Measurements from ENCODE around the gene SLC25A21. TPM values are rescaled to one million over a fixed set of nuclear protein-coding genes. Genes with fewer than 3 reads are reported as not detected.

The SLC25A21 gene
- total RNA-seq, 5 donors from 2014 or later (not counting 1 experiment from before 2014, with no cell fraction given), result not detected

DNA sequence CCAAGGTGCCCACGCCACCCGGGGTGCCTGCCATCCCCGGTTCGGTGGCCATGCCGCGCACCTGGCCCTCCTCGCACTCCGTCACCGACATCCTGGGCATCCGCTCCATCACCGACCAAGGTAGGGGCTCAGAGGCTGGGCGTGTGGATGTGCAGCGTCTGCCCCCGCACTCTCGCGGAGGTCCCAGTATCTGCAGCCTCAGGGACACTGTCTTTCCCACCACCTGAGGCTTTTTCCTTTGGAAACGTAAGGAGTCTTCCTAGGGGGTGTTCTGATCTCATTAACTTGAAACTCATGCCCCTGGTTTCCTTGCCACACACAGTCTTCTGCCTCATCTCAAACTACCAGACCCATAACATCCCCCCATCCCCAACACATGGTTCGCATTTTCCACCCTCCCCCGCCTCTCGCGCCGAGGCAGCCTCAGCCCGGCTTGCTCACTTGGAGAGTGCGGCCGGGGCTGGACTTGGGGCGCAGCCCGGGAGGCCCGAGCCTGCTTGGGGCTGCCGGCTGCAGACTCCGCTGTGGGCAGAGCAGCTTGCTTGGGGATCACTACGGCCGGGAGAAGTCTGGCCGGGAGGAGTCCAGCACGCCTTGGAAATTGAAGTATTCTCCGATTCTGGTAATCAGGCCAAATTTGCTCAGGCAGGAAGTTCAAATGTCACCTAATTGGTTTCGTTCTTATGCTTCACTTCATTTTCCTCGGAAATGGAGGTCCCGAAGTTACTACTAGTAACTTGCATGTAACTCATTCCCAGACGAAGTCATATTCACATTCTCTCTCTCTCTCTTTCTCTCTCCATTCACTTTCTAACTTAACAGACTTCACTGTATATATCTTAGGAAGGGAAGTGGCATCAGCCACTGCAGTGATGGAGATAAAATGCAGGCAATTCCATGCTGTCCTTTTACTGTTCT is 508.7 kb downstream of the SLC25A21 start:
- Mint-ChIP-seq H3K36me3 (no peaks in the 10 kb centered on the region), H3K4me3 (peak overlapping the region; percentile 34 to 56 (median 49)), H3K9me3 (no peaks in the 10 kb centered on the region), H3K4me1 (peaks cover 35 to 55% (median 41%) of the 10 kb centered on the region in 3 donors), H3K27me3 (peaks cover 69 to 89% of the 10 kb centered on the region in 2 donors), H3K27ac (no peak overlapping the region)
- ATAC-seq (replicated peaks in 1 of 4) (no peak), DNase-seq (no peak)
- ChIA-PET CTCF (no interaction called here), POLR2A (no interaction called here)
- peaks cover 10 to 73% of the 10 kb centered on the region in 2 experiments for H3K27me3 ChIP-seq (replicated peaks in 1 of 2; ENCODE audit: control insufficient read depth in 2 of 2, extremely low read depth in 1 of 2, insufficient read depth in 2 of 2, low read length in 1 of 2)
- no peak overlapping the region for H3K27ac ChIP-seq (ENCODE audit: low read length)
- H3K36me3 ChIP-seq (ENCODE audit: control insufficient read depth in 2 of 2, extremely low read depth in 1 of 2, insufficient read depth in 1 of 2, low read length in 1 of 2), result no peaks in the 10 kb centered on the region
- H3K9me3 ChIP-seq, result no peaks in the 10 kb centered on the region
- peaks cover 0 to 32% of the 10 kb centered on the region in 2 experiments for H3K4me1 ChIP-seq (ENCODE audit: control insufficient read depth in 1 of 2, extremely low read depth in 1 of 2, insufficient read depth in 2 of 2, low read length in 2 of 2)
- H3K4me3 ChIP-seq (ENCODE audit: control insufficient read depth in 1 of 2, extremely low read depth in 1 of 2, low read length in 1 of 2), result peak overlapping the region in 1 of 2 donors; percentile 17
- WGBS (ENCODE audit: insufficient coverage), result 8% methylated on average over 35 of the region's 39 CpGs

DNA sequence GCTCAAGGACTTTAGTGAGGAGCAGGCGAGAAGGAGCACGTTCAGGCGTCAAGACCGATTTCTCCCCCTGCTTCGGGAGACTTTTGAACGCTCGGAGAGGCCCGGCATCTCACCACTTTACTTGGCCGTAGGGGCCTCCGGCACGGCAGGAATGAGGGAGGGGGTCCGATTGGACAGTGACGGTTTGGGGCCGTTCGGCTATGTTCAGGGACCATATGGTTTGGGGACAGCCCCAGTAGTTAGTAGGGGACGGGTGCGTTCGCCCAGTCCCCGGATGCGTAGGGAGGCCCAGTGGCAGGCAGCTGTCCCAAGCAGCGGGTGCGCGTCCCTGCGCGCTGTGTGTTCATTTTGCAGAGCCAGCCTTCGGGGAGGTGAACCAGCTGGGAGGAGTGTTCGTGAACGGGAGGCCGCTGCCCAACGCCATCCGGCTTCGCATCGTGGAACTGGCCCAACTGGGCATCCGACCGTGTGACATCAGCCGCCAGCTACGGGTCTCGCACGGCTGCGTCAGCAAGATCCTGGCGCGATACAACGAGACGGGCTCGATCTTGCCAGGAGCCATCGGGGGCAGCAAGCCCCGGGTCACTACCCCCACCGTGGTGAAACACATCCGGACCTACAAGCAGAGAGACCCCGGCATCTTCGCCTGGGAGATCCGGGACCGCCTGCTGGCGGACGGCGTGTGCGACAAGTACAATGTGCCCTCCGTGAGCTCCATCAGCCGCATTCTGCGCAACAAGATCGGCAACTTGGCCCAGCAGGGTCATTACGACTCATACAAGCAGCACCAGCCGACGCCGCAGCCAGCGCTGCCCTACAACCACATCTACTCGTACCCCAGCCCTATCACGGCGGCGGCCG is 509.6 kb downstream of the SLC25A21 start:
- peak overlapping the region in 1 of 2 donors; percentile 44 for H3K4me3 ChIP-seq (ENCODE audit: control insufficient read depth in 1 of 2, extremely low read depth in 1 of 2, low read length in 1 of 2)
- peaks cover 0 to 38% of the 10 kb centered on the region in 2 experiments for H3K4me1 ChIP-seq (ENCODE audit: control insufficient read depth in 1 of 2, extremely low read depth in 1 of 2, insufficient read depth in 2 of 2, low read length in 2 of 2)
- Mint-ChIP-seq H3K9me3 (no peaks in the 10 kb centered on the region), H3K36me3 (no peaks in the 10 kb centered on the region), H3K4me3 (peak overlapping the region in 2 of 3 donors; percentile 17 to 56), H3K27me3 (peaks cover 65 to 93% of the 10 kb centered on the region in 2 donors), H3K4me1 (peaks cover 38 to 55% (median 41%) of the 10 kb centered on the region in 3 donors), H3K27ac (no peak overlapping the region)
- ChIA-PET POLR2A (no interaction called here), CTCF (no interaction called here)
- DNase-seq (no peak), ATAC-seq (replicated peaks in 1 of 4) (no peak)
- H3K27ac ChIP-seq (ENCODE audit: low read length), result no peak overlapping the region
- no peaks in the 10 kb centered on the region for H3K9me3 ChIP-seq
- 13% methylated on average over 64 of the region's 71 CpGs for WGBS (ENCODE audit: insufficient coverage)
- H3K36me3 ChIP-seq (ENCODE audit: control insufficient read depth in 2 of 2, extremely low read depth in 1 of 2, insufficient read depth in 1 of 2, low read length in 1 of 2), result no peaks in the 10 kb centered on the region
- peaks cover 10 to 78% of the 10 kb centered on the region in 2 experiments for H3K27me3 ChIP-seq (replicated peaks in 1 of 2; ENCODE audit: control insufficient read depth in 2 of 2, extremely low read depth in 1 of 2, insufficient read depth in 2 of 2, low read length in 1 of 2)

- peak overlapping the region in 2 of 3 donors; percentile 17 to 56 for H3K4me3 Mint-ChIP-seq
- POLR2A ChIA-PET, result no interaction called here
- CTCF ChIA-PET, result no interaction called here
- Histone ChIP-seq H3K36me3 (ENCODE audit: control insufficient read depth in 2 of 2, extremely low read depth in 1 of 2, insufficient read depth in 1 of 2, low read length in 1 of 2) (no peaks in the 10 kb centered on the region), H3K4me1 (ENCODE audit: control insufficient read depth in 1 of 2, extremely low read depth in 1 of 2, insufficient read depth in 2 of 2, low read length in 2 of 2) (peaks cover 0 to 42% of the 10 kb centered on the region in 2 experiments), H3K27me3 (replicated peaks in 1 of 2; ENCODE audit: control insufficient read depth in 2 of 2, extremely low read depth in 1 of 2, insufficient read depth in 2 of 2, low read length in 1 of 2) (peaks cover 10 to 83% of the 10 kb centered on the region in 2 experiments), H3K27ac (ENCODE audit: low read length) (no peak overlapping the region), H3K4me3 (ENCODE audit: control insufficient read depth in 1 of 2, extremely low read depth in 1 of 2, low read length in 1 of 2) (peak overlapping the region in 1 of 2 donors; percentile 44), H3K9me3 (no peaks in the 10 kb centered on the region)
- 0% methylated on average over 1 of the region's 11 CpGs for WGBS (ENCODE audit: insufficient coverage)
- H3K27ac Mint-ChIP-seq, result no peak overlapping the region
- peaks cover 38 to 55% (median 42%) of the 10 kb centered on the region in 3 donors for H3K4me1 Mint-ChIP-seq
- peaks cover 62 to 93% of the 10 kb centered on the region in 2 donors for H3K27me3 Mint-ChIP-seq
- ATAC-seq (replicated peaks in 1 of 4) (no peak), DNase-seq (no peak)
- no peaks in the 10 kb centered on the region for H3K36me3 Mint-ChIP-seq
- no peaks in the 10 kb centered on the region for H3K9me3 Mint-ChIP-seq
Observed at GRCh38 chr14:36662258-36662542, 510.2 kb downstream of the SLC25A21 start.

- peak within 1 kb of the TSS; percentile 9 to 56 (median 45) for H3K4me3 Mint-ChIP-seq
- H3K4me1 ChIP-seq (ENCODE audit: control insufficient read depth in 1 of 2, extremely low read depth in 1 of 2, insufficient read depth in 2 of 2, low read length in 2 of 2), result peaks cover 0 to 43% of the 10 kb centered on the region in 2 experiments
- CTCF ChIA-PET, result no interaction called here
Observed at GRCh38 chr14:36661506-36662257, 510.7 kb downstream of the SLC25A21 start, which contains the start of gene PAX9. Gene PAX9 (plus strand): TSS chr14:36661860. CDS start chr14:36662090, 230 bp downstream.

GRCh38 chr14:36660736-36661505 is 511.5 kb downstream of the SLC25A21 start:
- Histone ChIP-seq H3K9me3 (no peaks in the 10 kb centered on the region), H3K36me3 (ENCODE audit: control insufficient read depth in 2 of 2, extremely low read depth in 1 of 2, insufficient read depth in 1 of 2, low read length in 1 of 2) (no peaks in the 10 kb centered on the region), H3K4me1 (ENCODE audit: control insufficient read depth in 1 of 2, extremely low read depth in 1 of 2, insufficient read depth in 2 of 2, low read length in 2 of 2) (peaks cover 0 to 46% of the 10 kb centered on the region in 2 experiments), H3K4me3 (ENCODE audit: control insufficient read depth in 1 of 2, extremely low read depth in 1 of 2, low read length in 1 of 2) (peak overlapping the region in 1 of 2 donors; percentile 35), H3K27me3 (replicated peaks in 1 of 2; ENCODE audit: control insufficient read depth in 2 of 2, extremely low read depth in 1 of 2, insufficient read depth in 2 of 2, low read length in 1 of 2) (peaks cover 10 to 84% of the 10 kb centered on the region in 2 experiments), H3K27ac (ENCODE audit: low read length) (no peak overlapping the region)
- ChIA-PET POLR2A (no interaction called here), CTCF (no interaction called here)
- H3K4me3 Mint-ChIP-seq, result peak overlapping the region; percentile 9 to 56 (median 45)
- 15% methylated on average over 28 of the region's 35 CpGs for WGBS (ENCODE audit: insufficient coverage)
- ATAC-seq (replicated peaks in 1 of 4), result no peak
- DNase-seq, result no peak
- H3K4me1 Mint-ChIP-seq, result peaks cover 51 to 64% (median 52%) of the 10 kb centered on the region in 3 donors
- no peaks in the 10 kb centered on the region for H3K36me3 Mint-ChIP-seq
- H3K9me3 Mint-ChIP-seq, result no peaks in the 10 kb centered on the region
- peak overlapping the region in 1 of 2 donors; percentile 67 for H3K27ac Mint-ChIP-seq
- H3K27me3 Mint-ChIP-seq, result peaks cover 68 to 98% of the 10 kb centered on the region in 2 donors

More at GRCh38 chr14:36661506-36662257, 510.7 kb downstream of the SLC25A21 start, which contains the start of gene PAX9:
- Mint-ChIP-seq H3K27ac (peak within 1 kb of the TSS in 1 of 2 donors; percentile 67), H3K4me1 (peaks cover 43 to 61% (median 45%) of the 10 kb centered on the region in 3 donors), H3K36me3 (no peaks in the 10 kb centered on the region), H3K27me3 (peaks cover 68 to 94% of the 10 kb centered on the region in 2 donors), H3K9me3 (no peaks in the 10 kb centered on the region)
- WGBS (ENCODE audit: insufficient coverage), result 11% methylated on average over 25 of the region's 44 CpGs
- DNase-seq (peak in 8 of 35 experiments; percentile 5 to 32 (median 10)), ATAC-seq (replicated peaks in 1 of 4) (peak in 3 of 4 experiments; percentile 29 to 71 (median 33))
- POLR2A ChIA-PET, result no interaction called here
- H3K4me3 ChIP-seq (ENCODE audit: control insufficient read depth in 1 of 2, extremely low read depth in 1 of 2, low read length in 1 of 2), result peak within 1 kb of the TSS in 1 of 2 donors; percentile 44
- H3K27ac ChIP-seq (ENCODE audit: low read length), result no peak within 1 kb of the TSS
- no peaks in the 10 kb centered on the region for H3K9me3 ChIP-seq
- H3K36me3 ChIP-seq (ENCODE audit: control insufficient read depth in 2 of 2, extremely low read depth in 1 of 2, insufficient read depth in 1 of 2, low read length in 1 of 2), result no peaks in the 10 kb centered on the region
- peaks cover 10 to 84% of the 10 kb centered on the region in 2 experiments for H3K27me3 ChIP-seq (replicated peaks in 1 of 2; ENCODE audit: control insufficient read depth in 2 of 2, extremely low read depth in 1 of 2, insufficient read depth in 2 of 2, low read length in 1 of 2)
